GM06990 (cell line): ENCODE results near the gene LTBP3.

Experiments used
- DNase-seq: peaks from one replicate; pipeline ENCODE4 v3.0.0-alpha.2; 2011; ENCODE audit not compliant: insufficient read length; ENCODE audit errors: extremely low read depth
- H3K27me3 ChIP-seq: replicated peaks from 2 replicates; pipeline ENCODE4 v1.6.0; 2011; ENCODE audit warnings: low read length; ENCODE audit not compliant: control insufficient read depth, insufficient read depth
- H3K36me3 ChIP-seq: 2 replicates; pipeline ENCODE4 v1.5.1; 2011; ENCODE audit warnings: low read length; ENCODE audit not compliant: control insufficient read depth, insufficient read depth
- H3K4me3 ChIP-seq: replicated peaks from 2 replicates; pipeline ENCODE4 v1.5.1; 2011; ENCODE audit warnings: low read depth, mild to moderate bottlenecking, control low read depth, low read length
- TF ChIP-seq, protein P1 (sequence below): IDR thresholded peaks from 2 replicates; pipeline ENCODE4 v1.5.1; 2011; ENCODE audit warnings: low read length, control low read depth, mild to moderate bottlenecking, inconsistent platforms; ENCODE audit not compliant: insufficient read depth, poor library complexity, severe bottlenecking

Gene LTBP3

DNA sequence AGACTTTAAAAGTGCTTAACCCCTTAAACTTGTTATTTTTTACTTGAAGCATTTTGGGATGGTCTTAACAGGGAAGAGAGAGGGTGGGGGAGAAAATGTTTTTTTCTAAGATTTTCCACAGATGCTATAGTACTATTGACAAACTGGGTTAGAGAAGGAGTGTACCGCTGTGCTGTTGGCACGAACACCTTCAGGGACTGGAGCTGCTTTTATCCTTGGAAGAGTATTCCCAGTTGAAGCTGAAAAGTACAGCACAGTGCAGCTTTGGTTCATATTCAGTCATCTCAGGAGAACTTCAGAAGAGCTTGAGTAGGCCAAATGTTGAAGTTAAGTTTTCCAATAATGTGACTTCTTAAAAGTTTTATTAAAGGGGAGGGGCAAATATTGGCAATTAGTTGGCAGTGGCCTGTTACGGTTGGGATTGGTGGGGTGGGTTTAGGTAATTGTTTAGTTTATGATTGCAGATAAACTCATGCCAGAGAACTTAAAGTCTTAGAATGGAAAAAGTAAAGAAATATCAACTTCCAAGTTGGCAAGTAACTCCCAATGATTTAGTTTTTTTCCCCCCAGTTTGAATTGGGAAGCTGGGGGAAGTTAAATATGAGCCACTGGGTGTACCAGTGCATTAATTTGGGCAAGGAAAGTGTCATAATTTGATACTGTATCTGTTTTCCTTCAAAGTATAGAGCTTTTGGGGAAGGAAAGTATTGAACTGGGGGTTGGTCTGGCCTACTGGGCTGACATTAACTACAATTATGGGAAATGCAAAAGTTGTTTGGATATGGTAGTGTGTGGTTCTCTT, 56.5 kb downstream of the LTBP3 start:
- peak overlapping the region; percentile 70 for H3K4me3 ChIP-seq
- H3K27me3 ChIP-seq, result no peaks in the 10 kb centered on the region
- no peak for DNase-seq
- TF ChIP-seq, protein P1, sequence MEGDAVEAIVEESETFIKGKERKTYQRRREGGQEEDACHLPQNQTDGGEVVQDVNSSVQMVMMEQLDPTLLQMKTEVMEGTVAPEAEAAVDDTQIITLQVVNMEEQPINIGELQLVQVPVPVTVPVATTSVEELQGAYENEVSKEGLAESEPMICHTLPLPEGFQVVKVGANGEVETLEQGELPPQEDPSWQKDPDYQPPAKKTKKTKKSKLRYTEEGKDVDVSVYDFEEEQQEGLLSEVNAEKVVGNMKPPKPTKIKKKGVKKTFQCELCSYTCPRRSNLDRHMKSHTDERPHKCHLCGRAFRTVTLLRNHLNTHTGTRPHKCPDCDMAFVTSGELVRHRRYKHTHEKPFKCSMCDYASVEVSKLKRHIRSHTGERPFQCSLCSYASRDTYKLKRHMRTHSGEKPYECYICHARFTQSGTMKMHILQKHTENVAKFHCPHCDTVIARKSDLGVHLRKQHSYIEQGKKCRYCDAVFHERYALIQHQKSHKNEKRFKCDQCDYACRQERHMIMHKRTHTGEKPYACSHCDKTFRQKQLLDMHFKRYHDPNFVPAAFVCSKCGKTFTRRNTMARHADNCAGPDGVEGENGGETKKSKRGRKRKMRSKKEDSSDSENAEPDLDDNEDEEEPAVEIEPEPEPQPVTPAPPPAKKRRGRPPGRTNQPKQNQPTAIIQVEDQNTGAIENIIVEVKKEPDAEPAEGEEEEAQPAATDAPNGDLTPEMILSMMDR, result no peak
- H3K36me3 ChIP-seq, result peaks cover 23% of the 10 kb centered on the region

DNA sequence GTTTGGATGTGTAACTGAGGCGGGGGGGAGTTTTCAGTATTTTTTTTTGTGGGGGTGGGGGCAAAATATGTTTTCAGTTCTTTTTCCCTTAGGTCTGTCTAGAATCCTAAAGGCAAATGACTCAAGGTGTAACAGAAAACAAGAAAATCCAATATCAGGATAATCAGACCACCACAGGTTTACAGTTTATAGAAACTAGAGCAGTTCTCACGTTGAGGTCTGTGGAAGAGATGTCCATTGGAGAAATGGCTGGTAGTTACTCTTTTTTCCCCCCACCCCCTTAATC, 57.0 kb downstream of the LTBP3 start:
- Histone ChIP-seq H3K27me3 (no peaks in the 10 kb centered on the region), H3K4me3 (peak overlapping the region; percentile 70), H3K36me3 (peaks cover 23% of the 10 kb centered on the region)
- TF ChIP-seq, protein P1, result no peak
- DNase-seq, result no peak

DNA sequence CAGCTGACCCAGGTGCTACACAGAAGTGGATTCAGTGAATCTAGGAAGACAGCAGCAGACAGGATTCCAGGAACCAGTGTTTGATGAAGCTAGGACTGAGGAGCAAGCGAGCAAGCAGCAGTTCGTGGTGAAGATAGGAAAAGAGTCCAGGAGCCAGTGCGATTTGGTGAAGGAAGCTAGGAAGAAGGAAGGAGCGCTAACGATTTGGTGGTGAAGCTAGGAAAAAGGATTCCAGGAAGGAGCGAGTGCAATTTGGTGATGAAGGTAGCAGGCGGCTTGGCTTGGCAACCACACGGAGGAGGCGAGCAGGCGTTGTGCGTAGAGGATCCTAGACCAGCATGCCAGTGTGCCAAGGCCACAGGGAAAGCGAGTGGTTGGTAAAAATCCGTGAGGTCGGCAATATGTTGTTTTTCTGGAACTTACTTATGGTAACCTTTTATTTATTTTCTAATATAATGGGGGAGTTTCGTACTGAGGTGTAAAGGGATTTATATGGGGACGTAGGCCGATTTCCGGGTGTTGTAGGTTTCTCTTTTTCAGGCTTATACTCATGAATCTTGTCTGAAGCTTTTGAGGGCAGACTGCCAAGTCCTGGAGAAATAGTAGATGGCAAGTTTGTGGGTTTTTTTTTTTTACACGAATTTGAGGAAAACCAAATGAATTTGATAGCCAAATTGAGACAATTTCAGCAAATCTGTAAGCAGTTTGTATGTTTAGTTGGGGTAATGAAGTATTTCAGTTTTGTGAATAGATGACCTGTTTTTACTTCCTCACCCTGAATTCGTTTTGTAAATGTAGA, 57.6 kb downstream of the LTBP3 start:
- Histone ChIP-seq H3K4me3 (peak overlapping the region; percentile 70), H3K27me3 (no peaks in the 10 kb centered on the region), H3K36me3 (peaks cover 22% of the 10 kb centered on the region)
- TF ChIP-seq, protein P1, result no peak
- DNase-seq, result peak; percentile 55

DNA sequence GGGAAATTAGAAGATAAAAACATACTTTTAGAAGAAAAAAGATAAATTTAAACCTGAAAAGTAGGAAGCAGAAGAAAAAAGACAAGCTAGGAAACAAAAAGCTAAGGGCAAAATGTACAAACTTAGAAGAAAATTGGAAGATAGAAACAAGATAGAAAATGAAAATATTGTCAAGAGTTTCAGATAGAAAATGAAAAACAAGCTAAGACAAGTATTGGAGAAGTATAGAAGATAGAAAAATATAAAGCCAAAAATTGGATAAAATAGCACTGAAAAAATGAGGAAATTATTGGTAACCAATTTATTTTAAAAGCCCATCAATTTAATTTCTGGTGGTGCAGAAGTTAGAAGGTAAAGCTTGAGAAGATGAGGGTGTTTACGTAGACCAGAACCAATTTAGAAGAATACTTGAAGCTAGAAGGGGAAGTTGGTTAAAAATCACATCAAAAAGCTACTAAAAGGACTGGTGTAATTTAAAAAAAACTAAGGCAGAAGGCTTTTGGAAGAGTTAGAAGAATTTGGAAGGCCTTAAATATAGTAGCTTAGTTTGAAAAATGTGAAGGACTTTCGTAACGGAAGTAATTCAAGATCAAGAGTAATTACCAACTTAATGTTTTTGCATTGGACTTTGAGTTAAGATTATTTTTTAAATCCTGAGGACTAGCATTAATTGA, 58.3 kb downstream of the LTBP3 start:
- Histone ChIP-seq H3K4me3 (peak overlapping the region; percentile 70), H3K36me3 (peaks cover 14% of the 10 kb centered on the region), H3K27me3 (no peaks in the 10 kb centered on the region)
- DNase-seq, result no peak
- TF ChIP-seq, protein P1, result no peak

DNA sequence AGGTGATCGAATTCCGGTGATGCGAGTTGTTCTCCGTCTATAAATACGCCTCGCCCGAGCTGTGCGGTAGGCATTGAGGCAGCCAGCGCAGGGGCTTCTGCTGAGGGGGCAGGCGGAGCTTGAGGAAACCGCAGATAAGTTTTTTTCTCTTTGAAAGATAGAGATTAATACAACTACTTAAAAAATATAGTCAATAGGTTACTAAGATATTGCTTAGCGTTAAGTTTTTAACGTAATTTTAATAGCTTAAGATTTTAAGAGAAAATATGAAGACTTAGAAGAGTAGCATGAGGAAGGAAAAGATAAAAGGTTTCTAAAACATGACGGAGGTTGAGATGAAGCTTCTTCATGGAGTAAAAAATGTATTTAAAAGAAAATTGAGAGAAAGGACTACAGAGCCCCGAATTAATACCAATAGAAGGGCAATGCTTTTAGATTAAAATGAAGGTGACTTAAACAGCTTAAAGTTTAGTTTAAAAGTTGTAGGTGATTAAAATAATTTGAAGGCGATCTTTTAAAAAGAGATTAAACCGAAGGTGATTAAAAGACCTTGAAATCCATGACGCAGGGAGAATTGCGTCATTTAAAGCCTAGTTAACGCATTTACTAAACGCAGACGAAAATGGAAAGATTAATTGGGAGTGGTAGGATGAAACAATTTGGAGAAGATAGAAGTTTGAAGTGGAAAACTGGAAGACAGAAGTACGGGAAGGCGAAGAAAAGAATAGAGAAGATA, 59.0 kb downstream of the LTBP3 start, which contains the start of gene MALAT1:
Gene MALAT1 (plus strand): TSS at position 69 of the 736 bp plus-strand sequence.
- DNase-seq, result peak; percentile 92
- Histone ChIP-seq H3K27me3 (no peaks in the 10 kb centered on the region), H3K4me3 (peak within 1 kb of the TSS; percentile 80), H3K36me3 (peaks cover 10% of the 10 kb centered on the region)
- TF ChIP-seq, protein P1, result no peak
